WTC11 (cell line): Measurements from ENCODE around the gene XRCC1. TPM values are rescaled to one million over a fixed set of nuclear protein-coding genes. Genes with fewer than 3 reads are reported as not detected.

Experiments
- ATAC-seq: fragments of 200-7000 bp; cut with Tn5 transposase; 2 replicates; pipeline ENCODE4 v1.10.0; 2021; ENCODE audit warnings: mild to moderate bottlenecking, moderate library complexity
- CTCF ChIA-PET: fragments of 300-600 bp; sonication (Branson Sonifier 250); formaldehyde crosslinking; loops from one replicate; lab custom pipeline; 2021; ENCODE audit warnings: antibody characterized with exemption; lab: Charles Lee
- POLR2A ChIA-PET: fragments of 350-600 bp; sonication (Branson Sonifier 250); formaldehyde crosslinking; loops from one replicate; lab custom pipeline; 2021; ENCODE audit warnings: antibody characterized with exemption; lab: Charles Lee
- DNase-seq: peaks from one replicate; pipeline ENCODE4 v3.0.0; 2021; ENCODE audit warnings: low spot score
- H3K27ac Mint-ChIP-seq: 2 replicates; pipeline ENCODE4 v1.8.0; 2021; ENCODE audit warnings: mixed read lengths
- H3K27me3 Mint-ChIP-seq: 2 replicates; pipeline ENCODE4 v1.8.0; 2021; ENCODE audit warnings: low read depth, mild to moderate bottlenecking, moderate library complexity, mixed read lengths
- H3K36me3 Mint-ChIP-seq: 2 replicates; pipeline ENCODE4 v1.8.0; 2021; ENCODE audit warnings: mixed read lengths
- H3K4me1 Mint-ChIP-seq: 2 replicates; pipeline ENCODE4 v1.8.0; 2022; ENCODE audit warnings: mixed read lengths
- H3K4me3 Mint-ChIP-seq: 2 replicates; pipeline ENCODE4 v1.8.0; 2021; ENCODE audit warnings: mild to moderate bottlenecking, moderate library complexity, mixed read lengths
- H3K9me3 Mint-ChIP-seq: 2 replicates; pipeline ENCODE4 v1.8.0; 2021; ENCODE audit warnings: mixed read lengths
- CBFB ChIP-seq: sonication (generic); formaldehyde crosslinking; IDR thresholded peaks from 2 replicates; pipeline ENCODE4 v1.8.1; 2022; ENCODE audit warnings: mild to moderate bottlenecking, low read depth, missing genetic modification reagents
- EMX1 ChIP-seq: fragments of 250-450 bp; sonication (Bioruptor Pico); IDR thresholded peaks from 2 replicates; pipeline ENCODE4 v1.8.0; 2021; ENCODE audit warnings: mild to moderate bottlenecking
- ETV6 ChIP-seq: sonication (generic); formaldehyde crosslinking; IDR thresholded peaks from 2 replicates; pipeline ENCODE4 v1.8.1; 2022; ENCODE audit warnings: mild to moderate bottlenecking, missing genetic modification reagents
- HMGA2 ChIP-seq: fragments of 250-450 bp; sonication (Bioruptor Pico); IDR thresholded peaks from 2 replicates; pipeline ENCODE4 v1.4.0; 2021; ENCODE audit warnings: mild to moderate bottlenecking, moderate library complexity
- MYBL2 ChIP-seq: sonication (generic); formaldehyde crosslinking; IDR thresholded peaks from 2 replicates; pipeline ENCODE4 v1.8.1; 2023; ENCODE audit warnings: mild to moderate bottlenecking, moderate library complexity, missing genetic modification reagents
- NFE2L1 ChIP-seq: sonication (generic); formaldehyde crosslinking; IDR thresholded peaks from 2 replicates; pipeline ENCODE4 v1.8.1; 2023; ENCODE audit warnings: missing genetic modification reagents
- RELA ChIP-seq: sonication (generic); formaldehyde crosslinking; IDR thresholded peaks from 2 replicates; pipeline ENCODE4 v1.8.1; 2022; ENCODE audit warnings: missing genetic modification reagents, mild to moderate bottlenecking, borderline replicate concordance
- RORB ChIP-seq: fragments of 250-450 bp; sonication (Bioruptor Pico); IDR thresholded peaks from 2 replicates; pipeline ENCODE4 v1.9.0; 2021; ENCODE audit warnings: mild to moderate bottlenecking
- SOX15 ChIP-seq: fragments of 250-450 bp; sonication (Bioruptor Pico); IDR thresholded peaks from 2 replicates; pipeline ENCODE4 v1.9.0; 2021; ENCODE audit warnings: mild to moderate bottlenecking
- TEAD4 ChIP-seq: sonication (generic); formaldehyde crosslinking; IDR thresholded peaks from 2 replicates; pipeline ENCODE4 v1.8.0; 2022; ENCODE audit warnings: mild to moderate bottlenecking, missing genetic modification reagents
- ZBTB21 ChIP-seq: sonication (generic); formaldehyde crosslinking; IDR thresholded peaks from 2 replicates; pipeline ENCODE4 v1.8.1; 2023; ENCODE audit warnings: mild to moderate bottlenecking, missing genetic modification reagents, borderline replicate concordance
- ZNF219 ChIP-seq: sonication (generic); formaldehyde crosslinking; IDR thresholded peaks from 2 replicates; pipeline ENCODE4 v1.8.0; 2023; ENCODE audit warnings: missing genetic modification reagents, mild to moderate bottlenecking, borderline replicate concordance
- ZNF232 ChIP-seq: sonication (generic); formaldehyde crosslinking; IDR thresholded peaks from 2 replicates; pipeline ENCODE4 v1.8.0; 2022; ENCODE audit warnings: mild to moderate bottlenecking, missing genetic modification reagents
- ZNF263 ChIP-seq: sonication (generic); formaldehyde crosslinking; IDR thresholded peaks from 2 replicates; pipeline ENCODE4 v1.8.1; 2022; ENCODE audit warnings: low read depth, mild to moderate bottlenecking, moderate library complexity, missing genetic modification reagents
- ZNF317 ChIP-seq: sonication (generic); formaldehyde crosslinking; IDR thresholded peaks from 2 replicates; pipeline ENCODE4 v1.8.1; 2023; ENCODE audit warnings: low read depth, mild to moderate bottlenecking, moderate library complexity, missing genetic modification reagents, borderline replicate concordance
- ZNF423 ChIP-seq: fragments of 250-450 bp; sonication (Bioruptor Pico); IDR thresholded peaks from 2 replicates; pipeline ENCODE4 v2.1.2; 2022; ENCODE audit warnings: mild to moderate bottlenecking, moderate library complexity
- total RNA-seq: library from RNA; stranded (reverse); gene quantifications from 3 replicates; pipeline ENCODE4 v1.2.3, GENCODE V29; 2021
- TF ChIP-seq, protein P1 (sequence below): fragments of 250-450 bp; sonication (Bioruptor Pico); conservative IDR thresholded peaks from 2 replicates; pipeline ENCODE4 v1.9.0; 2021; ENCODE audit warnings: mild to moderate bottlenecking
- TF ChIP-seq, protein P2 (sequence below): sonication (generic); formaldehyde crosslinking; IDR thresholded peaks from 2 replicates; pipeline ENCODE4 v1.8.1; 2023; ENCODE audit warnings: mild to moderate bottlenecking, moderate library complexity, missing genetic modification reagents
- TF ChIP-seq, protein P3 (sequence below): sonication (generic); formaldehyde crosslinking; IDR thresholded peaks from 2 replicates; pipeline ENCODE4 v1.8.1; 2023; ENCODE audit warnings: mild to moderate bottlenecking, missing genetic modification reagents, moderate library complexity
- TF ChIP-seq, protein P4 (sequence below): sonication (generic); formaldehyde crosslinking; conservative IDR thresholded peaks from 2 replicates; pipeline ENCODE4 v1.8.1; 2022; ENCODE audit warnings: mild to moderate bottlenecking, missing genetic modification reagents
- TF ChIP-seq, protein P5 (sequence below): fragments of 250-450 bp; sonication (Bioruptor Pico); IDR thresholded peaks from 2 replicates; pipeline ENCODE4 v1.8.0; 2021; ENCODE audit warnings: mild to moderate bottlenecking

XRCC1 gene
- total RNA-seq, 1 experiment from 2014 or later: 48.3 TPM

DNA sequence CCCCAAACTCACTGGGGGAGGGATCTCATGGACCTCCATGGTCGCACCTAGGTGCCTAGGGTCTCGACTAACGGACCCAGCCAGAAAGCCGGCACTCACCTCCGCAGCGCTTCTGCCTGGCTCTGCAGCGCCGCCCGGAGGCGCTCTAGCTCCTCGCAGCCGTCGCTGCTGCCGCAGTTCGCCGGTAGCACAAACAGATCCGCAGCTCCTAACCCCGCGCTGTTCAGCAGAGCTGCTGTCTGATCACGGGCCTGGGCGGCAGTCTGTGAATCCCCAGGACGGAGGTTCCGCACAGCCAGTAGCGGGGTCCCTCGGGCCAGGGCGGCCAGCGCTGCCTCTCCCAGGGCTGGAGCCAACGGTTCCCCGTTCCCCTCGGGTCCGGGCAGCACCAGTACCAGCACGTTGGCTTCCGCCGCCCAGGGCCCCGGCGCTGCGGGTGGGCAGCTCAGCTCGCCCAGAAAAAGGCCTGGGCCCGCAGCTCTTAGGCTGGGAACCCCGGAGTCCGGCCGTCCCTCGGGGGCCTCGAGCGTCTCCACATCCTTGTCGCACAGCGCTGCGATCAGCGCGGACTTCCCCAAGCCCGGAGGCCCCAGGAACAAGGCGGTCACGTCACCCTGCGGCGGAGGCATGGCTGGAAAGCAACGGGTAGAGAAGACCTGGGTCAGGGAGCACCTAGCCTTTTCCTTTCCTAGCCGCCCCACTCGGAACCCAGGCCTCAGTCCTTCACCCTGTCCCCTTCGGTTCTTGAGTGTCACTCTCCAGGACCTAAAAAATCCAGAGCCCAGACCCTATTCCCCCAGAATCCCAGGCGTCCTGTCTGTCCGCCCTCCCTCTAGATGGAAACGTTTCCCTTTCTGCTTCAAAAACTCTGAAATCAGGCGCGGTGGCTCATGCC is 19.6 kb upstream of the XRCC1 start (continued):
- TF ChIP-seq, protein P1, sequence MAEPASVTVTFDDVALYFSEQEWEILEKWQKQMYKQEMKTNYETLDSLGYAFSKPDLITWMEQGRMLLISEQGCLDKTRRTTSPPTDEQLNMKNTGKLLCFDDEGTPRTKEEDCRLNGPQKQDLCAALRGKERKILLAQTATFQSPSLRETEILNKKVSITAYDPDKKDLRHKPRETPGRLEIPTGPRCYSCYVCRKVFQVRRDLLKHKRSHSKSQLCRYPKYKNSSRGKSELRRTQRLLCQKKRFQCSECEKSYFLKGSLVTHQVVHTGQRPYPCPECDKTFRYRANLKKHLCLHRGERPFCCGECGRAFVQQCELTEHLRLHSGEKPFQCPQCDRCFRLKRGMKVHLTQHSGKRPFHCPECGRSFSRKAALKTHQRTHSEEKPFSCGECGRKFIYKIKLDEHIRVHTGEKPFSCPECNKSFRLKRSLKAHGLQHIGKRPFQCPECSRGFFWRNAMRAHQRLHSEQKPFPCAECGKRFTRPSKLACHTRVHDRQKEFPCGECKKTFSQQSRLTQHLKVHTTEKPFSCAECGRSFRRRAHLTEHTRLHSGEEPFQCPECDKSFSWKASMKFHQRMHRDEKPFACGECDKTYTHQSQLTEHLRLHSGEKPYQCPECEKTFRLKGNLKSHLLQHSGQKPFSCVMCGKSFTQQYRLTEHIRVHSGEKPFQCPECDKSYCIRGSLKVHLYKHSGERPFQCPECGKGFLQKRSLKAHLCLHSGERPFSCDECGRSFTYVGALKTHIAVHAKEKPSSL: no peak
- no peak for TF ChIP-seq NFE2L1 (CRISPR knock-in tag)
- TF ChIP-seq, all 79 proteins: peak for 7

DNA sequence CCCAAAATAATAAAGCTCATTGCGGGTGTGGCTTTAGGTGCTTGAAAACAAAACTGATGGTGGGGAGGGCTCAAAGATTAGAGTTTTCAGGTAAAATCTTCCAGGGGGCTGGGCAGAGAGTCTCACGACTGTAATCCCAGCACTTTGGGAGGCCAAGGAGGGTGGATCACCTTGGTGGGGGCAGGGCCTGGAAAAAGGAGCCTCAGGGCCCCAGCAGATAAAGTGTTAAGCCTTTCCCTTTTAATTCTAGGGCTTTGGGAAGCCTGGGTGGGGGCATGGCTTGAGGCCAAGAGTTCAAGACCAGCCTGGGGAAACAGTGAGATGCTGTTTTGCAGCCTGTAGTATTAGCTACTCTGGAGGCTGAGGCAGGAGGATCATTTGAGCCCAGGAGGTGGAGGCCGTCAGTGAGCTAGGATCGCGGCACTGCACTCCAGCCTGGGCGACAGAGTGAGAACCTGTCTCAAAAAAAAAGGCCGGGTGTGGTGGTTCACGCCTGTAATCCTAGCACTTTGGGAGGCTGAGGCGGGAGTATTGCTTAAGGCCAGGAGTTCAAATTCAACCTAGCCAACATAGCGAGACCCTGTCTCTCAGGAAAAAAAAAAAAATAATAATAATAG is 18.9 kb upstream of the XRCC1 start:
- TF ChIP-seq EMX1 (CRISPR knock-in tag) (no peak), ZNF423 (no peak)
- TF ChIP-seq, protein P2, sequence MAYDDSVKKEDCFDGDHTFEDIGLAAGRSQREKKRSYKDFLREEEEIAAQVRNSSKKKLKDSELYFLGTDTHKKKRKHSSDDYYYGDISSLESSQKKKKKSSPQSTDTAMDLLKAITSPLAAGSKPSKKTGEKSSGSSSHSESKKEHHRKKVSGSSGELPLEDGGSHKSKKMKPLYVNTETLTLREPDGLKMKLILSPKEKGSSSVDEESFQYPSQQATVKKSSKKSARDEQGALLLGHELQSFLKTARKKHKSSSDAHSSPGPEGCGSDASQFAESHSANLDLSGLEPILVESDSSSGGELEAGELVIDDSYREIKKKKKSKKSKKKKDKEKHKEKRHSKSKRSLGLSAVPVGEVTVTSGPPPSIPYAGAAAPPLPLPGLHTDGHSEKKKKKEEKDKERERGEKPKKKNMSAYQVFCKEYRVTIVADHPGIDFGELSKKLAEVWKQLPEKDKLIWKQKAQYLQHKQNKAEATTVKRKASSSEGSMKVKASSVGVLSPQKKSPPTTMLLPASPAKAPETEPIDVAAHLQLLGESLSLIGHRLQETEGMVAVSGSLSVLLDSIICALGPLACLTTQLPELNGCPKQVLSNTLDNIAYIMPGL (CRISPR knock-in tag): no peak
- TF ChIP-seq, protein P3, sequence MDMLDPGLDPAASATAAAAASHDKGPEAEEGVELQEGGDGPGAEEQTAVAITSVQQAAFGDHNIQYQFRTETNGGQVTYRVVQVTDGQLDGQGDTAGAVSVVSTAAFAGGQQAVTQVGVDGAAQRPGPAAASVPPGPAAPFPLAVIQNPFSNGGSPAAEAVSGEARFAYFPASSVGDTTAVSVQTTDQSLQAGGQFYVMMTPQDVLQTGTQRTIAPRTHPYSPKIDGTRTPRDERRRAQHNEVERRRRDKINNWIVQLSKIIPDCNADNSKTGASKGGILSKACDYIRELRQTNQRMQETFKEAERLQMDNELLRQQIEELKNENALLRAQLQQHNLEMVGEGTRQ (CRISPR knock-in tag): no peak
- Mint-ChIP-seq H3K4me1 (peaks cover 17% of the 10 kb centered on the region), H3K27ac (no peak overlapping the region), H3K9me3 (no peaks in the 10 kb centered on the region), H3K4me3 (no peak overlapping the region), H3K27me3 (no peaks in the 10 kb centered on the region), H3K36me3 (peaks cover 10% of the 10 kb centered on the region)
- ChIA-PET CTCF (interaction anchor here (0.8 to 6.9 kb wide), 36 partner anchors 11 to 191 kb away, joined by 3 to 140 read pairs (median 4); partner anchors contain the start of genes PHLDB3, PINLYP, XRCC1 and ZNF428), POLR2A (interaction anchor here (0.6 to 1.8 kb wide), 7 partner anchors 19 to 130 kb away, joined by 3 to 6 read pairs (median 4); partner anchors contain the start of gene XRCC1)
- ATAC-seq: no peak
- DNase-seq: no peak

DNA sequence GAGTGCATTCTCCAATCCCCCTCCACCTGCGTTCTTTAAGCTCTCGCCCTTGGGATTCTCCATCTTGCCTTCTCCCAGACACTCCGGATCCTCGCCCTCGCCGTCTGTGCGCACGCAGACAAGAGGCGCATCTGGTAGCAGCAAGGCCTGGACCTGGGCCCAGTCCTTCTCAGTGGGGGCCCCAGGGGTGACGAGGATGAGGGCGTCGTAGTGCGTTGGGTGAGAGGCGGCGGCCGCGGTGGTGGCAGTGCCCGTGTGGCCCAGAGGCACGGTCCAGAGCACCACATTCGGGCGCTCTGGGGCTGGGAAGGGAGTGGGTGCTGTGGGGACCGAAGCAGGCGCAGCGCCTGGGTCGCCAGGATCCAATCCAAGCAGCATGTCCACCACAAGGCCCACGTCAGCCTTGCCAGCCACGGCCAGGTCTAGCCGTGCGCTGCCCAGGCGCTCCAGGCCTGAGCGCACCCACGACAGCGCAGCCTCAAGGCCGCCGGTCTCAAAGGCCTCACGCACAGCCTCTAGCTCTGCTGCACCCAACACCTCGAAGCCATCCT is 17.5 kb upstream of the XRCC1 start:
- ATAC-seq: no peak
- ChIA-PET POLR2A (no interaction called here), CTCF (interaction anchor here (3.8 to 6.9 kb wide), 3 partner anchors 37 to 146 kb away, joined by 24 to 140 read pairs (median 130); partner anchors contain the start of gene ZNF575)
- DNase-seq: no peak
- H3K4me1 Mint-ChIP-seq: peaks cover 14% of the 10 kb centered on the region
- no peak overlapping the region for H3K27ac Mint-ChIP-seq
- H3K4me3 Mint-ChIP-seq: no peak overlapping the region
- H3K9me3 Mint-ChIP-seq: no peaks in the 10 kb centered on the region
- H3K27me3 Mint-ChIP-seq: no peaks in the 10 kb centered on the region
- peaks cover 16% of the 10 kb centered on the region for H3K36me3 Mint-ChIP-seq
- no peak for TF ChIP-seq ZNF232 (CRISPR knock-in tag)
- TF ChIP-seq CBFB (CRISPR knock-in tag): no peak
- TF ChIP-seq ZNF317: no peak
- TF ChIP-seq HMGA2 (CRISPR knock-in tag): no peak
- TF ChIP-seq, protein P4, sequence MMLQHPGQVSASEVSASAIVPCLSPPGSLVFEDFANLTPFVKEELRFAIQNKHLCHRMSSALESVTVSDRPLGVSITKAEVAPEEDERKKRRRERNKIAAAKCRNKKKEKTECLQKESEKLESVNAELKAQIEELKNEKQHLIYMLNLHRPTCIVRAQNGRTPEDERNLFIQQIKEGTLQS (CRISPR knock-in tag): no peak
- TF ChIP-seq TEAD4 (CRISPR knock-in tag): no peak
- TF ChIP-seq SOX15: no peak
- TF ChIP-seq ZNF263: no peak
- TF ChIP-seq NFE2L1 (CRISPR knock-in tag): no peak
- TF ChIP-seq MYBL2 (CRISPR knock-in tag): no peak
- no peak for TF ChIP-seq ETV6
- no peak for TF ChIP-seq RELA (CRISPR knock-in tag)
- no peak for TF ChIP-seq ZBTB21 (CRISPR knock-in tag)
- TF ChIP-seq RORB (CRISPR knock-in tag): no peak
- TF ChIP-seq ZNF219: no peak
- TF ChIP-seq, protein P5, sequence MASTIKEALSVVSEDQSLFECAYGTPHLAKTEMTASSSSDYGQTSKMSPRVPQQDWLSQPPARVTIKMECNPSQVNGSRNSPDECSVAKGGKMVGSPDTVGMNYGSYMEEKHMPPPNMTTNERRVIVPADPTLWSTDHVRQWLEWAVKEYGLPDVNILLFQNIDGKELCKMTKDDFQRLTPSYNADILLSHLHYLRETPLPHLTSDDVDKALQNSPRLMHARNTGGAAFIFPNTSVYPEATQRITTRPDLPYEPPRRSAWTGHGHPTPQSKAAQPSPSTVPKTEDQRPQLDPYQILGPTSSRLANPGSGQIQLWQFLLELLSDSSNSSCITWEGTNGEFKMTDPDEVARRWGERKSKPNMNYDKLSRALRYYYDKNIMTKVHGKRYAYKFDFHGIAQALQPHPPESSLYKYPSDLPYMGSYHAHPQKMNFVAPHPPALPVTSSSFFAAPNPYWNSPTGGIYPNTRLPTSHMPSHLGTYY: no peak
- TF ChIP-seq, protein P1: no peak
